GM10266 (cell line): ENCODE measurements around the gene TENT4A.

ENCODE experiments used
- DNase-seq: peaks from one replicate; pipeline ENCODE4 v3.0.0; 2012; ENCODE audit errors: extremely low spot score
- TF ChIP-seq, protein P1 (sequence below): IDR thresholded peaks from 2 replicates; pipeline ENCODE4 v1.5.1; 2012; ENCODE audit warnings: mild to moderate bottlenecking, low read depth; ENCODE audit not compliant: control insufficient read depth, insufficient read depth; ENCODE audit errors: missing control alignments

Gene TENT4A

DNA sequence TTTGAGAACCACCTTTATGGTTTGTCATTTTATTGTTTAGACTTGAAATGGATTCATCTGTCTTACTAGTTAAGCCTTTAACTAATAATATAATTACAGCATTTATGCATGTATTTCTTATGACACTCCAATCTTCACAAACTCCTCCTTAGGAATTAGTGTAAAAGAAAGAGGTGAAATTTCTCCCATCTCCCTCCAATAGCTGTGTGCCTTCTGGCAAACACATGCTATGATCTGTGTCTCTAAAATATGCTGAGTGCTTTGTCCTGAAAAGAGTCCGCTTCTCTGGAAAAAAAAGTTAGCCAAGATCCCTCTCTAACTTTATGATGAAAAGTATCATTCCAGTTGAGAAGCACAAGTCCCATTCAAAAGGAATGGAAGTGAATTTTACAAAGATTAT, 13.9 kb upstream of the TENT4A start:
- TF ChIP-seq, protein P1, sequence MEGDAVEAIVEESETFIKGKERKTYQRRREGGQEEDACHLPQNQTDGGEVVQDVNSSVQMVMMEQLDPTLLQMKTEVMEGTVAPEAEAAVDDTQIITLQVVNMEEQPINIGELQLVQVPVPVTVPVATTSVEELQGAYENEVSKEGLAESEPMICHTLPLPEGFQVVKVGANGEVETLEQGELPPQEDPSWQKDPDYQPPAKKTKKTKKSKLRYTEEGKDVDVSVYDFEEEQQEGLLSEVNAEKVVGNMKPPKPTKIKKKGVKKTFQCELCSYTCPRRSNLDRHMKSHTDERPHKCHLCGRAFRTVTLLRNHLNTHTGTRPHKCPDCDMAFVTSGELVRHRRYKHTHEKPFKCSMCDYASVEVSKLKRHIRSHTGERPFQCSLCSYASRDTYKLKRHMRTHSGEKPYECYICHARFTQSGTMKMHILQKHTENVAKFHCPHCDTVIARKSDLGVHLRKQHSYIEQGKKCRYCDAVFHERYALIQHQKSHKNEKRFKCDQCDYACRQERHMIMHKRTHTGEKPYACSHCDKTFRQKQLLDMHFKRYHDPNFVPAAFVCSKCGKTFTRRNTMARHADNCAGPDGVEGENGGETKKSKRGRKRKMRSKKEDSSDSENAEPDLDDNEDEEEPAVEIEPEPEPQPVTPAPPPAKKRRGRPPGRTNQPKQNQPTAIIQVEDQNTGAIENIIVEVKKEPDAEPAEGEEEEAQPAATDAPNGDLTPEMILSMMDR: no peak
- no peak for DNase-seq

DNA sequence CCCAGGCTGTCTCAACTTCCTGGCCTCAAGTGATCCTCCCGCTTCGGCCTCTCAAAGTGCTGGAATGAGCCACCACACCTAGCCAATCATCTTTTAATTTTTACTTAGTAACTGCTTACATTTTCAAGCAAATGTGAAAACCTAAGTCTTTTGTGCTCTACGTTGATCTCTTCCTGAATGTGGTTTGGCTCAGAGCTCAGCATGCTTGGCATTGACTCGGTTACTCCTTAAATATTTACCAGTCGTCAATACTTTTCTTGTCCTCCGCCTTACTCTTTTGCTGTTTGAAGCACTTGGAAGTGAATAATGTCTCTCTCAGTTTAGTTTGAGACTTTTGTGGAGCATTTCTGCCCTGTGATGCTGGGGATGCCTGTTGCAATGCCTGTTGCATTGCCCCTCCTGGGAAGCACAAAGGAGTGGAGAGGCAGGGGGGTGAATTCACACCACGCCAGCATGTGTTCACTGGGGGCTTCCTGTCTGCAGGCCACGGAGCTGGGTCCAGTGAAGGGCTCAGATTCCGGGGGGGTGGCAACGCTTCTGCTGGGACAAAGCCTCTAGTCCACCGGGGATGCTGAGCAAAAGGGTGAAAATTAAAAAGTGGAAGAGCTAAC, 13.1 kb upstream of the TENT4A start:
- no peak for DNase-seq
- TF ChIP-seq, protein P1: no peak

DNA sequence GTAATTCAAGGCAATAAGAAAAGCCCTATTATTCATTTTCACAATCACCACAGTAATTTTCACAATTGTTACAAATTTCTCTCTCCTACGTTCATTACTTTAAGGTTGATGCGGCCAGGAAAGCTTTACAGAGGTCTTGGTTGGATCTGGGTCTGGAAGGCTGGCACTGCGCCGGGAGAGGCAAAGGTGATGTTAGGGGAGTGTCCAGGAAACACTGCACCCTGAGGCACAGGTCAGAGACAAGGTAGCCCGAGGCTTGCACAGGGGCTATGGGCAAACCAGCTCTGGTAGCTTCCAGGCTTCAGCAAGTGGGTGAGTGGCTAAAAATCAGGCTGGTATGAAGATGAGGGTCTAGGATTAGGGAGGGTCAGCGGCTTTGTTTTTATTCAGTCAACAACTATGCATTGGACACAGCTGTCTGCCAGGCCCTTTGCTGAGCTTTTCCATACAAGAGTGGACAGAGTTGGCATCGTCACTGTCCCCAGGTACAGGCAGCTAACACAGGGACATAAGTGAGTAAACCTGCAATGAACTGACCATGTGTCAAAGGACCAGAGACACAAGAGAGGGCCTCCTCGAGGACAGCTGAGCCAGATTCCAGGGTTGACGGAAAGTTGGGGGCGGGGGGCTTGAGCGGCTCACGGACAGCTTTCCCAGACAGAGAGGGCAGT, 12.4 kb upstream of the TENT4A start:
- TF ChIP-seq, protein P1: no peak

DNA sequence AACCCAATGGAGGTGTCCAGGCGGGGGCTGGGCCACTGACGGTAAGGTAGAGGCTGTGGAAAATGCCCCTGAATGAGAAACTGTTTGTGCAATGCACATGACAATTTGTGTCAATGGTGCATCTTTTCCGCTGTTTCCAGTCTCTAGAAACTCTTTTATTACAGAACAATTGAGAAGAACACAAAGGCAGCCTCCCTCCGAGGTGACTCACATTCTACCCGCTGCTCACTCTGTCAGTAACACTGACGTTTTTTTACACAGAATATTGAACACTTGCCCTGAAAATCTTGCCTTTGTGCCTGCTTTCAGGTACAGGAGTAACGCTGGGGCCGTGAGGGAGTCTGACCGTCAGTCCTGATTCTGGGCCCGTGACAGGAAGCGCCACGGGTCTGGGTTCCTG, 11.7 kb upstream of the TENT4A start:
- DNase-seq: no peak

More for the DNA sequence above, 12.4 kb upstream of the TENT4A start:
- DNase-seq: no peak

DNA sequence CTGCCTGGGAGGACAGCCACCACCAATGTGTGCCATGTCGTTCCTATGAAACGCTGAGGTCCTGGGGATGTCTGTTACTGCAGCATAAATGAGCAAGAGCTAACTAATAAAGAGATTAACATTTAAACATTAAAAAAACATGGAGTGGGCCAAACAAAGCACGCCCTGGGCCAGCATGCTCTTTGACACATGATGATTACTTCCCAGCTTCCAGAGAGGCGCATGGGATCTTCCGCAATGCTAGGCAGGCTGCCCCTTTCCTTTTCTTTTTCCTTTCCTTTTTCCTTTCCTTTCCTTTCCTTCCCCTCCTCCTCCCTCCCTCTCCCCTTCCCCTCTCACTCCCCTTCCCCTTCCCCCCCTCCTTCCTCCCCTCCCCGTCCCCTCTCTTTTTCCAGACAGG, 10.6 kb upstream of the TENT4A start:
- TF ChIP-seq, protein P1: no peak
- no peak for DNase-seq

More for the DNA sequence above, 11.7 kb upstream of the TENT4A start:
- TF ChIP-seq, protein P1: no peak

DNA sequence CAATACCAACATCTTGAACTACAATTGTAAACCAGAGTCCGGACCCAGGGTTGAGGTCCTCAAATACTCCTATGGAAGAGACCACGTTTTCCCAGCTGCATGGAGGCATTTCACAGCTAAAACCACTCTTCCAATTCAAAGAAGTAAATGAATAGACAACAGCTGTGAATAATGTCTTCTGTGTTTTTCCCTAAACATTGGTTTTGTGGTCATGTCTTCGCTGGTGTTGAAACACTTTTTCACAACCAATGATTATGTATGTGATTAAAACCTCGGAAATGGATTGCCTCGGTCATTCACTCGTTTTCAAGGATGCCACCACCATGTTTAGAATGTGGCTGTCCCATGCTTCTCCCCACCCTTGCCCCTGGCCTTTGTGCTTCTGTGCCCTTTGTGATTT, 9.4 kb upstream of the TENT4A start:
- DNase-seq: no peak
- TF ChIP-seq, protein P1: no peak

DNA sequence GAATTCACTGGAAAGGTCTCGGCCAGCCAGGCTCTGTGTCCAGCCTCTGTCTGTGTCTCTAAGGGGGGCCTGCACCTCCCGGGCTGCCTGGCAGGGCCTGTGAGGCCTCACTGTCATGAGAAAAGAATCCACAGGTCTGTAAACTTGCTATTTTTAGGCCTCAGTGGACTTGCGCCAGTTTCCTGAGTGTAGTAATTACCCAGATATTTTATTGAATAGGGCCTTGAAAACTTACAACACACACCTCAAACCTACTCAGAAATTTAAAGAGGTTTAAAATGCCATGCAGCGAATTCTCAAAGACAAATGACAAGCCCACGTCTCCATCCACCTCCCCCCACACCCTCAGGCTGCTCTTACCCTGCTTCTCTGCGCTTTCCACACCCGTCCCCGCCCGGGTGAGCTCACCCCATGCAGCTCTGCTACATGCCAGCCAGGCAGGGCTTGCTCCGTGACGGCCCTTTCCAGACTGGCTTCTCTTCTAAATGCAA, 8.8 kb upstream of the TENT4A start:
- no peak for DNase-seq

More for the DNA sequence above, 8.8 kb upstream of the TENT4A start:
- TF ChIP-seq, protein P1: no peak
